Stimulated activated naive B cell treated with anti-CD40 and anti-IgM and Interleukin-4, amounts not matched to agents 10 μg/mL and 1 μg/mL and 100 μg/mL, for 72 hours (primary cell): ENCODE results near the gene MYCL.
"Not testable (repeated sequence)": the region's sequence is repeated elsewhere in the genome, so short reads cannot be mapped to it uniquely, and the experiment has no call there.

Experiments
- ATAC-seq, 2 donors: fragments of 150-1000 bp; cut with Tn5 transposase; replicated peaks; 2 replicates each; pipeline ENCODE4 v1.10.0; 2021; ENCODE audit warnings: moderate library complexity in 1 of 2
- DNase-seq: peaks from one replicate; pipeline ENCODE4 v3.0.0; 2021
- H3K27ac Mint-ChIP-seq: one replicate; pipeline ENCODE4 v1.8.0; 2022; ENCODE audit warnings: mild to moderate bottlenecking, mixed read lengths
- H3K27me3 Mint-ChIP-seq, 2 donors: one replicate each; pipeline ENCODE4 v1.8.0; 2022; ENCODE audit warnings: mixed read lengths in 2 of 2
- H3K36me3 Mint-ChIP-seq, 2 donors: one replicate each; pipeline ENCODE4 v1.8.0; 2022; ENCODE audit warnings: mixed read lengths in 2 of 2, mild to moderate bottlenecking in 1 of 2
- H3K4me1 Mint-ChIP-seq, 2 donors: one replicate each; pipeline ENCODE4 v1.8.0; 2022; ENCODE audit warnings: mixed read lengths in 2 of 2, mild to moderate bottlenecking in 1 of 2
- H3K4me3 Mint-ChIP-seq, 2 donors: one replicate each; pipeline ENCODE4 v1.8.0; 2022; ENCODE audit warnings: mild to moderate bottlenecking in 2 of 2, mixed read lengths in 2 of 2, moderate library complexity in 1 of 2
- H3K9me3 Mint-ChIP-seq, 2 donors: one replicate each; pipeline ENCODE4 v1.8.0; 2022; ENCODE audit warnings: mixed read lengths in 2 of 2, mild to moderate bottlenecking in 1 of 2

MYCL gene

GRCh38 chr1:39890880-39891279 lies 10.8 kb downstream of the MYCL start:
- Mint-ChIP-seq H3K27me3 (peaks cover 24 to 25% of the 10 kb centered on the region in 2 donors), H3K4me1 (peaks cover 7 to 16% of the 10 kb centered on the region in 2 donors), H3K36me3 (no peaks in the 10 kb centered on the region), H3K9me3 (no peaks in the 10 kb centered on the region), H3K4me3 (no peak overlapping the region), H3K27ac (no peak overlapping the region)
- DNase-seq (no peak), ATAC-seq (no peak)

- Mint-ChIP-seq H3K4me1 (peaks cover 7 to 16% of the 10 kb centered on the region in 2 donors), H3K36me3 (no peaks in the 10 kb centered on the region), H3K9me3 (no peaks in the 10 kb centered on the region), H3K27ac (no peak overlapping the region), H3K27me3 (peaks cover 19 to 25% of the 10 kb centered on the region in 2 donors), H3K4me3 (no peak overlapping the region)
- no peak for DNase-seq
- no peak for ATAC-seq
Measured at GRCh38 chr1:39890273-39890672, 11.4 kb downstream of the MYCL start.

GRCh38 chr1:39886757-39887231 lies 14.9 kb downstream of the MYCL start:
- Mint-ChIP-seq H3K27ac (no peak overlapping the region), H3K4me3 (no peak overlapping the region), H3K4me1 (peaks cover 11 to 19% of the 10 kb centered on the region in 2 donors), H3K9me3 (no peaks in the 10 kb centered on the region), H3K36me3 (peaks cover 0 to 5% of the 10 kb centered on the region in 2 donors), H3K27me3 (peaks cover 6 to 8% of the 10 kb centered on the region in 2 donors)
- ATAC-seq (no peak), DNase-seq (no peak)

- no peak for ATAC-seq
- no peak overlapping the region for H3K4me3 Mint-ChIP-seq
- peaks cover 16 to 25% of the 10 kb centered on the region in 2 donors for H3K4me1 Mint-ChIP-seq
- no peak for DNase-seq
- peaks cover 4 to 12% of the 10 kb centered on the region in 2 donors for H3K36me3 Mint-ChIP-seq
- no peak overlapping the region for H3K27ac Mint-ChIP-seq
- peaks cover 4 to 5% of the 10 kb centered on the region in 2 donors for H3K27me3 Mint-ChIP-seq
- no peaks in the 10 kb centered on the region for H3K9me3 Mint-ChIP-seq
Measured at GRCh38 chr1:39885516-39885915, 16.2 kb downstream of the MYCL start.

- Mint-ChIP-seq H3K4me1 (peaks cover 22 to 39% of the 10 kb centered on the region in 2 donors), H3K27me3 (no peaks in the 10 kb centered on the region), H3K27ac (no peak overlapping the region), H3K9me3 (no peaks in the 10 kb centered on the region), H3K4me3 (peak overlapping the region; percentile 96 to 99), H3K36me3 (peaks cover 13 to 21% of the 10 kb centered on the region in 2 donors)
- no peak for ATAC-seq
- DNase-seq: no peak
Measured at GRCh38 chr1:39882152-39882551, 19.6 kb downstream of the MYCL start.

GRCh38 chr1:39877980-39878956 lies 23.4 kb downstream of the MYCL start:
- Mint-ChIP-seq H3K9me3 (no peaks in the 10 kb centered on the region), H3K27ac (no peak overlapping the region), H3K4me1 (peaks cover 36 to 65% of the 10 kb centered on the region in 2 donors)

GRCh38 chr1:39877231-39877778 lies 24.4 kb downstream of the MYCL start:
- H3K27ac Mint-ChIP-seq: no peak overlapping the region
- no peaks in the 10 kb centered on the region for H3K27me3 Mint-ChIP-seq
- ATAC-seq (no peak), DNase-seq (no peak)
- peaks cover 36 to 66% of the 10 kb centered on the region in 2 donors for H3K4me1 Mint-ChIP-seq
- no peaks in the 10 kb centered on the region for H3K9me3 Mint-ChIP-seq
- peaks cover 22 to 45% of the 10 kb centered on the region in 2 donors for H3K36me3 Mint-ChIP-seq
- no peak overlapping the region for H3K4me3 Mint-ChIP-seq

More at GRCh38 chr1:39877980-39878956, 23.4 kb downstream of the MYCL start:
- no peak for ATAC-seq
- Mint-ChIP-seq H3K4me3 (no peak overlapping the region), H3K36me3 (peaks cover 20 to 39% of the 10 kb centered on the region in 2 donors), H3K27me3 (no peaks in the 10 kb centered on the region)
- DNase-seq: no peak

- DNase-seq: no peak
- Mint-ChIP-seq H3K4me1 (peaks cover 28 to 58% of the 10 kb centered on the region in 2 donors), H3K9me3 (no peaks in the 10 kb centered on the region), H3K36me3 (peaks cover 17 to 41% of the 10 kb centered on the region in 2 donors), H3K4me3 (no peak overlapping the region), H3K27me3 (no peaks in the 10 kb centered on the region), H3K27ac (no peak overlapping the region)
- peak; percentile 58 to 59 for ATAC-seq
Measured at GRCh38 chr1:39876144-39876543, 25.6 kb downstream of the MYCL start.

GRCh38 chr1:39872698-39873097 lies 29.0 kb downstream of the MYCL start:
- Mint-ChIP-seq H3K27ac (no peak overlapping the region), H3K9me3 (no peaks in the 10 kb centered on the region), H3K36me3 (peaks cover 20 to 46% of the 10 kb centered on the region in 2 donors), H3K4me1 (peaks cover 23 to 40% of the 10 kb centered on the region in 2 donors), H3K27me3 (no peaks in the 10 kb centered on the region), H3K4me3 (no peak overlapping the region)
- DNase-seq: no peak
- ATAC-seq: no peak

GRCh38 chr1:39871796-39872195 lies 29.9 kb downstream of the MYCL start:
- no peak for ATAC-seq

GRCh38 chr1:39871043-39871442 lies 30.7 kb downstream of the MYCL start:
- H3K4me3 Mint-ChIP-seq, ATAC-seq, H3K9me3 Mint-ChIP-seq, H3K27ac Mint-ChIP-seq, H3K27me3 Mint-ChIP-seq, DNase-seq: not testable (repeated sequence)
- Mint-ChIP-seq H3K4me1 (peaks cover 18 to 27% of the 10 kb centered on the region in 2 donors), H3K36me3 (peaks cover 15 to 37% of the 10 kb centered on the region in 2 donors)

More at GRCh38 chr1:39871796-39872195, 29.9 kb downstream of the MYCL start:
- Mint-ChIP-seq H3K4me1 (peaks cover 21 to 33% of the 10 kb centered on the region in 2 donors), H3K4me3 (no peak overlapping the region), H3K36me3 (peaks cover 15 to 40% of the 10 kb centered on the region in 2 donors), H3K27me3 (no peaks in the 10 kb centered on the region), H3K27ac (no peak overlapping the region), H3K9me3 (no peaks in the 10 kb centered on the region)
- DNase-seq: no peak

GRCh38 chr1:39869538-39870112 lies 32.1 kb downstream of the MYCL start:
- not testable (repeated sequence) for H3K27me3 Mint-ChIP-seq, H3K27ac Mint-ChIP-seq, H3K9me3 Mint-ChIP-seq, ATAC-seq, H3K4me3 Mint-ChIP-seq, DNase-seq
- Mint-ChIP-seq H3K36me3 (peaks cover 19 to 37% of the 10 kb centered on the region in 2 donors), H3K4me1 (peaks cover 15 to 26% of the 10 kb centered on the region in 2 donors)

- H3K27ac Mint-ChIP-seq: no peak overlapping the region
- ATAC-seq (no peak), DNase-seq (no peak)
Measured at GRCh38 chr1:39866767-39867166, 35.0 kb downstream of the MYCL start.

GRCh38 chr1:39865762-39866161 lies 36.0 kb downstream of the MYCL start:
- no peak for ATAC-seq
- Mint-ChIP-seq H3K27me3 (no peaks in the 10 kb centered on the region), H3K36me3 (peaks cover 33 to 38% of the 10 kb centered on the region in 2 donors), H3K27ac (peak overlapping the region; percentile 1), H3K4me3 (no peak overlapping the region), H3K9me3 (no peaks in the 10 kb centered on the region), H3K4me1 (peaks cover 14 to 16% of the 10 kb centered on the region in 2 donors)
- no peak for DNase-seq

More at GRCh38 chr1:39866767-39867166, 35.0 kb downstream of the MYCL start:
- Mint-ChIP-seq H3K4me3 (no peak overlapping the region), H3K36me3 (peaks cover 29 to 38% of the 10 kb centered on the region in 2 donors), H3K4me1 (peaks cover 12 to 16% of the 10 kb centered on the region in 2 donors), H3K9me3 (no peaks in the 10 kb centered on the region), H3K27me3 (no peaks in the 10 kb centered on the region)
